ENCODE results near the gene DNAJB6.
"Not testable (repeated sequence)": the region's sequence is repeated elsewhere in the genome, so short reads cannot be mapped to it uniquely, and the experiment has no call there.

DNAJB6 gene

GRCh38 chr7:157445246-157445955 lies 108.6 kb downstream of the DNAJB6 start:
- no peak for DNase-seq

- no peak for DNase-seq
Measured at GRCh38 chr7:157445956-157446295, 109.1 kb downstream of the DNAJB6 start.

- DNase-seq = no peak
Measured at GRCh38 chr7:157446322-157446721, 109.5 kb downstream of the DNAJB6 start.

GRCh38 chr7:157454003-157454402 lies 117.2 kb downstream of the DNAJB6 start:
- DNase-seq = not testable (repeated sequence)

GRCh38 chr7:157457355-157458253 lies 120.8 kb downstream of the DNAJB6 start:
- no peak for DNase-seq

GRCh38 chr7:157458254-157458633 lies 121.4 kb downstream of the DNAJB6 start:
- DNase-seq = no peak

GRCh38 chr7:157459966-157460365 lies 123.2 kb downstream of the DNAJB6 start:
- no peak for DNase-seq

GRCh38 chr7:157460721-157461120 lies 123.9 kb downstream of the DNAJB6 start:
- DNase-seq = no peak

GRCh38 chr7:157461573-157462418 lies 125.0 kb downstream of the DNAJB6 start:
- DNase-seq = no peak

- DNase-seq = peak; percentile 36
Measured at GRCh38 chr7:157462419-157462771, 125.6 kb downstream of the DNAJB6 start.

GRCh38 chr7:157462840-157463239 lies 126.0 kb downstream of the DNAJB6 start:
- DNase-seq = no peak

GRCh38 chr7:157463245-157463644 lies 126.4 kb downstream of the DNAJB6 start:
- DNase-seq = no peak

GRCh38 chr7:157464111-157464970 lies 127.5 kb downstream of the DNAJB6 start:
- no peak for DNase-seq

GRCh38 chr7:157464971-157465886 lies 128.4 kb downstream of the DNAJB6 start:
- DNase-seq = no peak

GRCh38 chr7:157465891-157466866 lies 129.4 kb downstream of the DNAJB6 start:
- no peak for DNase-seq

- DNase-seq = no peak
Measured at GRCh38 chr7:157466867-157467261, 130.1 kb downstream of the DNAJB6 start.
